Fibroblast of lung (primary cell): ENCODE data around the gene ABCA4.
"Not testable (repeated sequence)": the region's sequence is repeated elsewhere in the genome, so short reads cannot be mapped to it uniquely, and the experiment has no call there.

ENCODE experiments used
- CTCF ChIP-seq, 2 donors: IDR thresholded peaks in 1 of 2; conservative IDR thresholded peaks in 1 of 2; 1 replicate in 1 of 2; 2 replicates in 1 of 2; pipeline ENCODE4 v1.5.1; 2011 to 2012; ENCODE audit warnings: low read length in 2 of 2, control low read depth in 1 of 2, inconsistent platforms in 1 of 2, low read depth in 1 of 2, mild to moderate bottlenecking in 1 of 2
- EZH2 ChIP-seq: IDR thresholded peaks from 2 replicates; pipeline ENCODE4 v1.5.1; 2012; ENCODE audit warnings: low read length, control low read depth, mild to moderate bottlenecking; ENCODE audit errors: missing control alignments

DNA sequence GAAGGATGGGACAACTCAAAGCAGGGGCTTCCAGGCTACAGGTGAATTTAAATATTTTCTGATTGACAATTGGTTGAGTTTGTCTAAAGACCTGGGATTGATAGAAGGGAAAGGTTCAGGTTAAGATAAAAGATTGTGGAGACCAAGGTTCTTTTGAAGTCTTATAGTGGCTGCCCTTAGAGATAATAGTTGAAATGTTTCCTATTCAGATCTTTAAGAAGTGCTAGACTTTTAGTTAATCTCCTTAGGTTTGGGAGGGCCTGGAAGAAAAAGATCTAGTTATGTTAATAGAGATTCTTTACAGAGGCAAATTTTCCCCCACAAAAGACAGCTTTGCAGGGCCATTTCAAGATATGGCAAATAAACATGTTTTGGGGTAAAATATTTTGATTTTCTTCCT lies 28.2 kb upstream of the ABCA4 start:
- TF ChIP-seq CTCF (conservative IDR thresholded peaks at IDR 0.05 in 1 of 2, IDR thresholded peaks at IDR 0.05 in 1 of 2; ENCODE audit: low read depth in 1 of 2, low read length in 2 of 2); EZH2: not testable (repeated sequence)
